NCI-H2227 (cell line): ENCODE results near the gene SLC10A6.

Source experiments
- DNase-seq: peaks from one replicate; lab custom pipeline; 2025; ENCODE audit not compliant: unreplicated experiment; lab: John Stamatoyannopoulos, UW

SLC10A6 gene

DNA sequence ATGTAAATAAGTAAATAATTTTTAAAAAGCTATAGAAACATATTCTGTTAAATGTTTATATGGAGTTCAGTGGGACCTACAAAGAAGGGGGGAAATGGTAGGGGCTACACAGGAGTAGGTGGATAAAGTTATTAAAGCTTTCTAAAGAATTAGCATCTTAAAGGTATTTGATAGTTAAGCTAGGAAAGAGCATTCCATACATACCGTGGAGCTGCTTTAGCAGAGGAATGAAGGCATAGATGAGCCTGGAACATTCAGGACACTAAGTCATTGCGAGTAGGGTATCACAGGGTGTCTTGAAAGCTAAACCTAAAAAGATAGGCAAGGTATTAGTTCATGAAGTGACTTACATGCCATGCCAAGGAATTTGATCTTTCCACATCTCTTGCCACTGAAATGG, 60.4 kb downstream of the SLC10A6 start:
- no peak for DNase-seq

DNA sequence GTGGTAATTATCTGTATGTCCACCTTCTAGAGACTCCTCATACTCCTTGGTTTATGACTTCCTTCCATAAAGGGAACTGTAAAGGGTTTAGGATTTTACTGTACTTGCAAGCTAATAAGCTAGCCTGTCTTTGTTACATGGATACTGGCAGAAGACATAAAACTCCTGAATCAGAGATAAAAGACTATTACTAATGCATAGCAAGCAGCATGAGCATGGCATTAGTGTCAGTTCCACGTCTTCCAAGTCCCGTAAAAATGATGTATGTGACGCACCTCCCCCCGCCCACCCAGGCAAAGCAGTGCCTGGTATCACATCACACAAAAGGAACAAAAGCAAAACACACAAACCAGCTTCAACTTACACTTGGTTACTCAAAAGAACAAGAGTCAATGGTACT, 71.0 kb downstream of the SLC10A6 start:
- no peak for DNase-seq

DNA sequence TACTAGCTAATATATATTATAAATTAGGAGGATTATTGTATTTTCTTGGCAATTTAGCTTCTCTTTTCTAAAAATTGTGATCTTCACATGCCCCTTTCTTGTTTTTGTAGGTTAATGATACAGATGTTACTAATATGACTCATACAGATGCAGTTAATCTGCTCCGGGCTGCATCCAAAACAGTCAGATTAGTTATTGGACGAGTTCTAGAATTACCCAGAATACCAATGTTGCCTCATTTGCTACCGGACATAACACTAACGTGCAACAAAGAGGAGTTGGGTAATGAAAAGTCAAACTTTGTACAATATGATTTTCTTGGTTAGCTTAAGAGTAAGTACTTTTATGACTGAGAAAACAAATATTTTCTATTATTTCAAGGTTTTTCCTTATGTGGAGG, 74.1 kb downstream of the SLC10A6 start:
- DNase-seq: no peak
